ENCODE data around the gene ITFG2.

ITFG2 gene

GRCh38 chr12:2812290-2813213, at the start of gene ITFG2:
ITFG2 (plus strand) TSS chr12:2812668; CDS start chr12:2812761, 93 bp downstream.
- H3K36me3 ChIP-seq (ENCODE audit: control insufficient read depth, insufficient read depth, low read length), result peaks cover 3% of the 10 kb centered on the region
- DNase-seq (ENCODE audit: extremely low read depth, insufficient read length), result peak; percentile 98
- no peaks in the 10 kb centered on the region for H3K27me3 ChIP-seq (replicated peaks; ENCODE audit: control insufficient read depth, insufficient read depth, low read length)
- no peak for TF ChIP-seq CTCF (IDR thresholded peaks at IDR 0.05; ENCODE audit: insufficient read depth, low read length, poor library complexity, severe bottlenecking)
- peak within 1 kb of the TSS; percentile 80 for H3K4me3 ChIP-seq (replicated peaks; ENCODE audit: low read depth, low read length)

- Histone ChIP-seq H3K27me3 (replicated peaks; ENCODE audit: control insufficient read depth, insufficient read depth, low read length) (peaks cover 4% of the 10 kb centered on the region), H3K4me3 (replicated peaks; ENCODE audit: low read depth, low read length) (no peak overlapping the region), H3K36me3 (ENCODE audit: control insufficient read depth, insufficient read depth, low read length) (no peaks in the 10 kb centered on the region)
- no peak for DNase-seq (ENCODE audit: extremely low read depth, insufficient read length)
- no peak for TF ChIP-seq CTCF (IDR thresholded peaks at IDR 0.05; ENCODE audit: insufficient read depth, low read length, poor library complexity, severe bottlenecking)
Measured at GRCh38 chr12:2764398-2764797, 48.1 kb upstream of the ITFG2 start.

GRCh38 chr12:2765052-2765451, 47.4 kb upstream of the ITFG2 start:
- no peak for DNase-seq (ENCODE audit: extremely low read depth, insufficient read length)
- H3K4me3 ChIP-seq (replicated peaks; ENCODE audit: low read depth, low read length), result no peak overlapping the region
- no peak for TF ChIP-seq CTCF (IDR thresholded peaks at IDR 0.05; ENCODE audit: insufficient read depth, low read length, poor library complexity, severe bottlenecking)
- H3K36me3 ChIP-seq (ENCODE audit: control insufficient read depth, insufficient read depth, low read length), result no peaks in the 10 kb centered on the region
- peaks cover 4% of the 10 kb centered on the region for H3K27me3 ChIP-seq (replicated peaks; ENCODE audit: control insufficient read depth, insufficient read depth, low read length)

- H3K27me3 ChIP-seq (replicated peaks; ENCODE audit: control insufficient read depth, insufficient read depth, low read length), result peaks cover 2% of the 10 kb centered on the region
- no peak for DNase-seq (ENCODE audit: extremely low read depth, insufficient read length)
- no peak overlapping the region for H3K4me3 ChIP-seq (replicated peaks; ENCODE audit: low read depth, low read length)
- TF ChIP-seq CTCF (IDR thresholded peaks at IDR 0.05; ENCODE audit: insufficient read depth, low read length, poor library complexity, severe bottlenecking), result no peak
- no peaks in the 10 kb centered on the region for H3K36me3 ChIP-seq (ENCODE audit: control insufficient read depth, insufficient read depth, low read length)
Measured at GRCh38 chr12:2765608-2766007, 46.9 kb upstream of the ITFG2 start.

- Histone ChIP-seq H3K4me3 (replicated peaks; ENCODE audit: low read depth, low read length) (no peak overlapping the region), H3K27me3 (replicated peaks; ENCODE audit: control insufficient read depth, insufficient read depth, low read length) (peaks cover 2% of the 10 kb centered on the region; the same call in 1 of the 2 replicates), H3K36me3 (ENCODE audit: control insufficient read depth, insufficient read depth, low read length) (no peaks in the 10 kb centered on the region)
- TF ChIP-seq CTCF (IDR thresholded peaks at IDR 0.05; ENCODE audit: insufficient read depth, low read length, poor library complexity, severe bottlenecking), result no peak
- DNase-seq (ENCODE audit: extremely low read depth, insufficient read length), result no peak
Measured at GRCh38 chr12:2768224-2768961, 44.1 kb upstream of the ITFG2 start.
